Activated gamma-delta T cell treated with anti-CD3 and anti-CD28 coated beads, Interleukin-2, amount 50 U/mL, for 16 hours (primary cell): ENCODE measurements around the gene EXOC5.
"Not testable (repeated sequence)": the region's sequence is repeated elsewhere in the genome, so short reads cannot be mapped to it uniquely, and the experiment has no call there.

ENCODE experiments used
- DNase-seq: peaks from one replicate; pipeline ENCODE4 v3.0.0-alpha.2; 2020; ENCODE audit warnings: low read depth

EXOC5 gene

DNA sequence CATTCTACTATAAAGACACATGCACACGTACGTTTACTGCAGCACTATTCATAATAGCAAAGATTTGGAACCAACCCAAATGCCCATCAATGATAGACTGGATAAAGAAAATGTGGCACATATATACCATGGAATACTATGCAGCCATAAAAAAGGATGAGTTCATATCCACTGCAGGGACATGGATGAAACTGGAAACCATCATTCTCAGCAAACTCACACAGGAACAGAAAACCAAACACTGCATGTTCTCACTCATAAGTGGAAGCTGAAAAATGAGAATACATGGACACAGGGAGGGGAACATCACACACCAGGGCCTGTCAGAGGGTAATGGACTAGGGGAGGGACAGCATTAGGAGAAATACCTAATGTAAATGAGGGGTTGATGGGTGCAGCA lies 10.5 kb downstream of the EXOC5 start:
- DNase-seq: not testable (repeated sequence)

DNA sequence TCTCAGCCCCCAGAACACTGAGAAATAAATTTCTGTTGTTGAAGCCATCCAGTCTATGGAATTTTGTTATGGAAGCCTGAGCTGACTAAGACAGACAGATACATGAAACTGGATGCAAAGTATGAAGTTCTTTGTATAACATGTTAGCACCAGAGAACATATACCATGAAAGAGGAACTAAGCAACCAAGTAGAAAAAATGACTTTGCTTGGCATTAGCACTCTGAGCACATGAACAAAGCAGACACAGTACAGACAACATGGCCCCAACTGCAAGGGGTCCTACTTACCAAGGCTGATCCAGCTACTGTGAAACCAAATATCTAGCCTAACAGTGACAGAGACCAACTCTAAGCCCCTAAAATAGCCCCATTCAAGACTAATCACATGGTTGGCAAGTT lies 13.8 kb downstream of the EXOC5 start:
- DNase-seq: no peak

DNA sequence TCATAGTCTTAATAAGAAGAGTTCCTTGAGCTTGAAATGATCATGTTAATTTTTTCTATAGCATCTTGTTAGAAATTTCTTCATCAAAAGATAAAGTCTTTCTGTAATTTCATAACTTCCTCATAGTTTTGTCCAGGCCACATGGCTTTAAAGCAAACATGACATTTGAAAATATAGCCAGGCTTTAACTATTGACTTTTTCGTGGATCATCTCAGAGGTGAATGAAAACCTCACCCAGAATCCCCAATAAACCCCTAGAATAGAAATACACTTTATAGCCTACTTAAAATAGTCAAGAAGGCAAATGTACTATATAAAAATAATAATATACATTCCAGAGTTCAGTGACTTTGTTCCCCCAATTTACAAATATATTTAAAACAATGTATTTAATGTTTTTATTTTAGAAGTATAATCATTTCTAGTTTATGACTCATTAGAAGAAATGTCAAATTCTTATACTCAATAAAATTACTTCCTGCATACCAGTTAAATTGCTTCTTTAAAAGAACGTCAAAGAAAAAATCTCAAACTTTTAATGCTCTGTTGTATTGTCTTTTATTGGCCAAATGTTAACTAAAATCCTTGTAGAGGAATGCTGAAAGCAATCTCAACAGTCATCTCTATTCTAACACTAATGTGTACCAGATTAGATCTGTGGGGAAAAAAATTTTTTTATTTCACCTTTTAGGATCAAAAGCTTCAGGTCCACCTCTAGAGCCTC lies 21.6 kb downstream of the EXOC5 start:
- DNase-seq: no peak

DNA sequence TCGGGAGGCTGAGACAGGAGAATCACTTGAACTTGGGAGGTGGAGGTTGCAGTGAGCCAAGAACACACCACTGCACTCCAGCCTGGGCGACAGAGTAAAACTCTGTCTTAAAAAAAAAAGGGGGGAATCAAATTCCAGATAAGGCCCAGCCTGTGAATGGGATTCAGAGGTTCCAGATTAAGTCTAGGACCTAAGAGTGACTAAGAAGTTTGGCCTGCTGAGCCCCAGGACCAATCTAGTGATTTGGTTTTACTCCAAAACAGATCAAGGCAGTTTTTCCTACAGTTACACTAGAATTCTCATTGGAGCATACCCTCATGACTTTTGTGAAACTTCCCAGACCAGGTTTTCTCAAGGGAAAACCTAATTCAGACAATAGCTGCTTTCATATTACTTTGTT lies 22.8 kb downstream of the EXOC5 start:
- DNase-seq: no peak

DNA sequence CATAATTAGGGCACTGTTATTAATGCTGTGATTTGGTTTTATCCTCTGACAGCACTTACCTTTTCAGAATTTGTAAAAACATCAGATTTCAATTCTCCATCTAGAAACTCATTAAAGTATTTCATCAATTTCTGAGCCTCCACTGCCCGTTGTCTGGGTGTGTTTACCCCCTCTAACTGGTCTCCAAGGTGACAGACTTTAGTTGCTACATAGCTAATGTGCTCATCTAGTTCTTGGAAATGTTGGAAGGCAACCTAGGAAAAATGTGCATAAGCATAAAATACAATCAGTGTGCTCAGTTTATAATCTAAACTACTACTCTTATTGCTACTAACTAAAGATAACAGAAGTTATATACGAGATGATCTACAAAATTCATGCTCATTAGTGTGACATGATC lies 24.6 kb downstream of the EXOC5 start:
- DNase-seq: no peak

DNA sequence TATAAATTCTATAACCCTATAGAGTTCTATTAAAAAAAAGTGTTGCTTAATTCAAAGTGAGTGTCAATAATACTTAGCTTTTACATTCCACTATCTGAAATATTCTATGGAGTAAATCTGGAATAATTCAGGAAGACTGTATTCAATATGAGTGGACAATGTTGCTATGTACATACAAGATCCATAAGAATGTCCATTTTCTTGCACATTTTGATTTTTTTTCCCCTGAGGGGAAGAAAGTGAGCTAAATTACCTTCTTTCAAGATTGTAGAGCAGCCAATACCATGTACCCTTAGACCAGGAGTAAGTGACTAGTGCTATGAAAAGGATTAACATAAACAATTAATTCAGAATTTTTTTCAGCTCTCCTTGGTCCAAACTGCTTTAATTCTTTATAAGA lies 25.4 kb downstream of the EXOC5 start:
- no peak for DNase-seq

DNA sequence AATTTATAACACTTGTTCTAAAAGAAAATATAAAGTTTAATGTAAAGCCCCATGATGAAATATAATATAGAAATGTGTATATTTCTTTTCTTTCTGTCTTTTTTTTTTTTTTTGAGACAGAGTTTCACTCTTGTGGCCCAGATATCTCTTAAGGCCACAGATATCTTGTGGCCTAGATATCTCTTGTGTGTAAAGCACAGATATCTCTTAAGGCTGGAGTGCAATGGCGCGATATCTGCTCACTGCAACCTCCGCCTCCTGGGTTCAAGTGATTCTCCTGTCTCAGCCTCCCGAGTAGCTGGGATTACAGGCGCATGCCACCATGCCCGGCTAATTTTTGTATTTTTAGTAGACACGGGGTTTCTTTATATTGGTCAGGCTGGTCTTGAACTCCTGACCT lies 28.6 kb downstream of the EXOC5 start:
- not testable (repeated sequence) for DNase-seq

DNA sequence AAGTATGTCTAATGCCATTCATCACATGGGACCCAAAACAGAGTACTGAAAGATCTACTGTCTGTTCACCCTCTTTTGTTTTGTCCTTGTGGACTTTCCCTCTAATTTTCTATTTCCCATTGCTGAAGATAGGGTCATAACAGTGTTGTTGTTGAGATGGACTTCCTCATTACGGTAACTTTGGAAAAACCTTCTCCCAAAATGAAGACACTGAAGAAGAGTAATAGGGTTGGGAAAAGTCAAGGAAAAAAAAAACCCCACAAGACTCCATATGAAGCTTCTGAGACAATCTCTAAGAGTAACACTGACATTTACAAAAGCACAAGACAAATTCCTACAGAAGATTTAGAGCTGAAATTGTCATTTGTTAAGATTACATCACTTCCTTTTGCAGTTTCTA lies 36.7 kb downstream of the EXOC5 start:
- no peak for DNase-seq

DNA sequence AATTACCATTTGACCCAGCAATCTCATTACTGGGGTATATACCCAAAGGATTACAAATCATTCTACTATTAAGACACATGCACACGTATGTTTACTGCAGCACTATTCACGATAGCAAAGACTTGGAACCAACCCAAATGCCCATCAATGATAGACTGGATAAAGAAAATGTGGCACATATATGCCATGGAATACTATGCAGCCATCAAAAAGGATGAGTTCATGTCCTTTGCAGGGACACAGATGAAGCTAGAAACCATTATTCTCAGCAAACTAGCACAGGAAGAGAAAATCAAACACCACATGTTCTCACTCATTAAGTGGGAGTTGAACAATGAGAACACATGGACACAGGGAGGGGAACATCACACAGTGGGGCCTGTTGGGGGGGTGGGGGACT lies 40.4 kb downstream of the EXOC5 start:
- not testable (repeated sequence) for DNase-seq

DNA sequence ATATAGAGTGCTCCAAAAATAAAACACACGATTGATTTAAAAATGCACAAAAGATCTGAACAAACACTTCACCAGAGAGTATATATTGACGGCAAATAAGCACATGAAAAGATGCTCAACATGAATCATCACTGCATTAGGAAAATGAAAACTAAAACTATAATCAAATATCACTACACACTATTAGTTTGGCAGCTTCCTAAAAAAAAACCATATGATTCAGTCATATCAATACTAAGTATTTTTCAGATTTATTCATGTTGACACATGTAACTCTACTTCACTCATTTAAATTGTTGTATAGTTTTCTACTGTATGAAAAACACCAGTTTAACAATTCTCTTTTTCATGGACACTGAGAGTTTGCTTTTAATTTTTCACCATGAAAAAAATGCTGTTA lies 41.6 kb downstream of the EXOC5 start:
- no peak for DNase-seq

DNA sequence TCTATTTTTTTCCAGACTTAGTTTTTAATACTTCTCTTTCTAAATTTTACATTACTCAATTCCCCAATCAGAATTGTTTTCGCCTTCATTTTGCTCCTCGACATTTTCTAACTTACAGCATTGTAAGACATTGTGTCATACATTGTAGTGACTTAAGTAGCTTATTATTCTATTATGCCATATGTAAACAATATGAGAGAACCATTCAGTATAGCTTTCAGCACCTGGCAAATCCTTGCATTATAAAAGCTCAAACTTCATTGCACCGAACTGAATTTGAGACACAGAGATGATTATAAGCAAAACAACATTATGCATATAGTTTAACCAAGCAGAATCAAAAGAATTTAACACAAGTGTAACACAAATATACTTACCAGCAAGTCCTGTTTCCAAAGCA lies 46.8 kb downstream of the EXOC5 start:
- no peak for DNase-seq

DNA sequence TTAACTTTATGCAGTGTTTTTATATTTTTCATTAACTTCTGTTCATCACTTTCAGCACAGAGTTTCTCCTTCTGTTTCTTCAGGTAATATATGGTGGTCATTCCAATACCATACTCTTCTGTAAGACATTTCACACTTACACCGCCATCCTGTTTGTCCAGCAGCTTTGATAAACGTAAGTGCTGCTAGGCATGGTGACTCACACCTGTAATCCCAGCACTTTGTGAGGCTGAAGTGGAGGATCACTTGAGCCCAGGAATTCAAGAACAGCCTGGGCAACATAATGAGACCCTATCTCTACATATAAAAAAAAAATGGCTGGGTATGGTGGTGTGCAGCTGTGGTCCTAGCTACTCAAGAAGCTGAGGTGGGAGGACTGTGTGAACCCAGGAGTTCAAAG lies 55.8 kb downstream of the EXOC5 start:
- no peak for DNase-seq

DNA sequence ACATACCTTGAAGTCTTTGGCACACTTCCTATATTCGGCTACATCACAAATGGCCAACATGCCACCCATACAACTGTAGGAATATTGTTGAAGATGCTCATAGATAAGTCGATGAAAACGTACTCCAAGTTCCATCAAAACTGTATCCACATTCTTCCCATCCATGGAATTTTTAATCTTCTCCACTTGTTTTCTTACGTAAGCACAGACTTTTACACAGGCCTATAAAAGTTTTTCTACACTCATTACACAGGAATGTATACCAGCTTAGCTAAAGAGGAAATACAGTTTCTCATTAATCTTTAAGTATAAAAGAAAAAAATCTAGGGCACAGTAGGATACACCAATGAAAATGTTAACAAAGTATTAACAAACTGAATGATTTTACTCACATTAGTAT lies 59.1 kb downstream of the EXOC5 start:
- no peak for DNase-seq

DNA sequence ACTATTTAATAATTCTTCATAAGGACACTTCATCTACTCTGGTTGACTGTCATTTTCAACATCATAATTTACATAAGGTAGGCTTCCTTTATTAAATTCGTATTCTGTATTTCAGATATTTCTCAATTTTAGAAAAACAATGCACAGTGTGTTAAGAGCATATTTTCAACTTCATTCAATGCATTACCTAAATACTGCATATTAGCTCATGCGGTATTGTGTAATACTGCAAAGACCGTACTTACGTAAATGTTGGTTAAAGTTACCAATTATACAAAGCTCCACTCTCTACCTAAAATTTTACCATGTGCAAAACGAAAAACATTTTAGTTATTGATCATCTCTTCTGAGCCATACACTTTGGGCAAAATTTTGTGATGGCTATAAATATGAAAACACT lies 62.8 kb downstream of the EXOC5 start:
- no peak for DNase-seq

DNA sequence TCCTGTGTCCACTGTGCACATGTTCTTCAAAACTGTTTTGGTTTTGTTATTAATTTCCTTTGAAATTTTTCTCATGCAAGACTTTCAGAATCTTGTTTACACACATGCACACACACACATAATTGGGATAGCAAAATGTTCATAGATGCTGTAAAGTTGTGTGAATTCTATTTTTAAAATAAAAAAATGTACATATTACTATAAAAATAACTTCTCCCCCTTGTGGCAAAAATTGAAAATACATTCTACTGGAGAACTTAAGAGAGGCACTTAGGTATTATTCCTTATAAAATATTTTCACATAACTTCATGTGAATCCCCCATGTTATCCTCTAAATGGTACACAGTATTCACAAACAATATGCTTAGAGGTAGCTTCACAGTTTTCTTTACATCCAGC lies 66.0 kb downstream of the EXOC5 start:
- DNase-seq: not testable (repeated sequence)

DNA sequence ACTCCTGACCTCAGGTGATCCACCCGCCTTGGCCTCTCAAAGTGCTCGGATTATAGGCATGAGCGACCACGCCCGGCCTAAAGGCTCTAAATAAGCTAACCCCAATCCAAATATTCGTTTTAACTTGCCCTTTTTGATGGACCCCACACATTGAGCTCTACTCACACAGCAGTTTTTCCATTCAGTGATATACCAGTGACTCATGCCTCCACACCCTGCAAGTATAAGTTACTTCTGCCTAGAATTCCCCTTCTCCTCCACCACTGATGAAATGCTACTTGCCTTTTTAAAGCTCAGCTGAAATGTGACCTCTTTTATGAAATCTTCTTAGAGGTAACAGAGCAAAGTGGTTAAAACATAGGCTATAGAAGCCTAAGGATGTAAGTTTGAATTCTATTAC lies 68.8 kb downstream of the EXOC5 start:
- DNase-seq: no peak

DNA sequence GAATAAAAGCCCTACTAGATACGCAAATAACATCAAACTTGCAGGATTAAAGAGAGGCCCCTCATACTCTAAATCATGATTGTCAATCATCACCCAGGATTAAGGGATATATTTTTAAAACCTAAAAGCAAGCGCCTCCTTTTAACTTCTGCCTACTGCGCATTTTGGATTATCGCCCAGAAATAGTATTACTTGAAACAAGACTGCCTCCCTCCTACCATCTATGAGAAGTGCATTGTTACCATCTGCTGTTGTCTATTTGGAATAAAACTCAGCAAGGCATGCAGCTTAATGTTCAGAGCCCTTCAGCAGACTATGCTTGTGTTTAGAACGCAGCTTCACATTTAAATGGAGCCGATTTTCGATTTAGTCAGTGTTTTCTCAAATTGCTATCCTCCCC lies 79.6 kb downstream of the EXOC5 start:
- no peak for DNase-seq

DNA sequence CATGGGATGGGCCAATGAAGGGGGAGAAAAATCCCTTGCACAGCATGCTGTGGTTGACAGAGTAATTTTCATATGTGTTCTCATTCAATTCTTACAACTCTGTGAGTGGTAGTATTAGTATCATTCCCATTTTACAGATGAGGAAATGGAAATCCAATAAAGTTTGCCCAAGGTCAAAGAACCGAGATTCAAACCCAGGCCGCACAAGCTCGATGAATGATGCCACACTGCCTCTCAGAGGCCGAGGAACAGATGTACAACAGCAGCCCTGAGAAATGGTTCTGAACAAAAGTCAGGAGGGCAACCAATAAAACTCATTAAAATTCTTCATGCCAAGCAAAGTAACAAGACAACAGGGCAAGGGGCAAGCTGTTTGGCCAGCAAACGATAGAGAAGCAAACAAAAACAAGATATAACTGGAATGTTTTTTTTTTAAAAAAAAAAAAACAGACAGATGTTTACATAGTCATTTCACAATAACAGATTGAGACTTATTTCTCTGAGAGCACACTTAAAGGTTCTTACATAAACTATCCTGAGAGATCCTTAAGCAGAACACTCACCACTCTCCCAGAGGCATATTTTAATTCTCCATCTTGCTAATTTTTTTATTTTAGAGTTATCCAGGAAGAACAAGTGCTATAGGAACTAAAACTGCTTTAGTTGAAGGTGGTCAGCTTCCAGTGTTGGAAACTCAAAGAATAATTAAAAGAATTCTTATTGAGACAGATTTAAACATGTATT lies 85.8 kb downstream of the EXOC5 start:
- no peak for DNase-seq

DNA sequence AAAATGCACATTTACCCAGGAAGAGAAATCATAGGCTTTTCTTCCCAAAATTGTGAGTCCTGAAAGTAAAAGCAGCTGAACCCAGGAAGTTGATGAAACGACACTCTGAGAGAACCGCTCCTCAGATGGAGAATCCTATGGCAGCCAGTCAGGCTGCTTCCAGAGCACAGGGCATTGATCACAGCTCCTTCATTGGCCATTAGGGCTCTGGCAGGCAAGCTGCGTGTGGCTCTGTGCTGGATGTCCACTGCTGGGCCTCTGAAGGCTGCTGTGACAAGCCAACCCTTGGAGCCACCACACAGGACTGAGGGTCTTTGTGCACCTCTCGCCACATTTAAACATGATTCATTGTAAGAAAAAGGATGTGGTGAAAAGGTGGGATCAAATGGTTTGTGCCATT lies 89.4 kb downstream of the EXOC5 start:
- DNase-seq: no peak

DNA sequence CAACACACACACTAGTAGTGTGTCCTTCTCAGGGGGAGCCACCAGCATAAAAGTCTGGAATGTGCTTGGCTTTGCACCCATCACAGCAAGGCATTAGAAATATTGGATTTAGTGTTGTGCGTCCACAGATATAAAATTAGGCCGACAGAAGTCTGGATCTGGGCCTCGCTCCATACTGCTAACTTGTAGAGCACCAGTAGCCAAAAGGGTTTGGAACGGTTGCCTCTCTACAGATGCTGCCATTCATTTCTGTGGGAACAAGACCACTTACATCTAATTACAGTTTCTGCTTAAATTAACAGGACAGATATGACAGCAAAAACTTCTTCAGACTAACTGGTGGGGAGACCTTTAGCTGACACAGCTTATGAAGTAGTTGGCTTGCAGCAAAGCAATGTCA lies 94.2 kb downstream of the EXOC5 start:
- no peak for DNase-seq

DNA sequence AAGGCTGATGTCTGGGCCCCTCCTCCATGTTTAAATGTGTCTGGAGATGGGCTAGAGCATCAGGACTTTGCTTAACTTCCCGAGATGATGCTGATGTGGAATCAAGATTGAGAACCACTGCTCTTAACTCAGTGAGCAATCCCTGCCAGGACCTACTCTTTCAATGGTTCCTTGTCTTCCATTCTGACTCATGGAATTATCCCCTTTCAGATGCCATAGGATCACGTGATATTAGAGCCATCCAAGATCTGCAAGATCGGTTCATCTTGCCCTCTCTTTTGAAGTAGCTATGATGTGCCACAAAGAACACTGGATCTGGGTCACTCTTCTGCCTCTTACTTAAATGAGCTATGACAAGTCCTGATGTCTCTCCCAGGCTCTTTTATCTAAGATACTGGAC lies 96.8 kb downstream of the EXOC5 start:
- DNase-seq: no peak

DNA sequence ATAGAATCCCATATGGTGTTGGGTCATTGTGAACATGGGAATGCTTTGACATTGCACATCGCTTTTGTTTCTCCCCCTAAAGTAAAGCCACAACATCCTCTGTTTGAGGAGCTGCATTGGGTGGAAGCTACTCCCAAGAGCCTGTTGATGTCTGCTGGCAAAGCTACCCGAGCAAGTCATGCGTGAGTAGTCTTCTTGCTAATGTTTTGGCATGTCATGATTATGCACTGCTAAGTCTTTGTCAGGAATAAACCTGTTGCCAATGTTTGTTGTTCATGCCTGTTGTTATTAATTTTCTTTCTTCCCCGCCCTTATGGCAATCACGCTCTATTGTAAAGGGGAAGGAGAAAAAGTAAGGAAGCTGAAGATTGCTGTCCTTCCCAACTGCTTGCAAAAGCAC lies 97.3 kb downstream of the EXOC5 start:
- DNase-seq: no peak

DNA sequence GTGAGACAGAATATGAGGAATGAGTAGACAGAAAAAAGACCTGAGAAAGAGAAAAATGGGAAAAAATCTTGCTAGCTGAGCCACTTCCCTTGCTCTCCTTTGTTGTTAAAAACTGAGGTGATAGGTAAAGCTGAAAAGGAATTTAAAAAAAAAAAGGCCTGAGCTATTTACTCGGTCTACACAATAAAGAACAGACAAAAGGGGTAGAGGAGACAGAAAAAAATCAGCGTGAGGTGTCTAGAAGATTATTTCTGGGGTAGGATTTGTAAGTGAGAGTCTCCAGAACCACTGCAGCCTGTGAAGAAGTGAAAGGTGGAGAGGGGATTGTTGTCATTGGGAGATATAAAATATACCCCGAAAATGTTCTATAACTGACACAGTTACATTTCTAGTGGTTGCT lies 98.8 kb downstream of the EXOC5 start:
- DNase-seq: no peak

DNA sequence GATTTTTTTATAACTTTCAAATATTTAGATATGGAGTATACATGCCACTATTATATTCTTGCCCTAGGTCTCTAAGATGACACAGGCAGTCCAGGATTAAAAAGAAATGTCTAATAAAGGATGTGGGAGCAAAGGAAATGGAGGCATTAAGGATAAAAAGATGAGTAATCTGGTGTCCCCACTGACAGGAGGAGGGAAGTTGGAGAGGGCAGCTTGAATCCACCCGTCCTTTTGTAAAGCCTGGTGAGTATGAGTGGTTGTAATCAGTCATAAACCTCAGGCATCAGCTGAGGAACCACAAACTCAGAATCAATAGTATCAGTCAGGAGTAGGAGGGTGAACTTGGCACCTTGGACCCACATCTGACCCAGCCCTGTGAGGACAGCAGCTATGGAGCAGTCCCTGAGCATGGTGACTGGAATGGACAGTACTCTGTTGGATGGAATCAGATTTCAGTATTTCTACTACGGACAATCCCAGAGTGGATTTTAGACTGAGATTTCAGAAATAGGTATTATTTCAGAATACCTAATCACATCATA lies 100.5 kb downstream of the EXOC5 start:
- no peak for DNase-seq
